T1000 (cell line): ENCODE results near the gene CYP1A2.

ENCODE experiments used
- DNase-seq: peaks from one replicate; lab custom pipeline; 2025; ENCODE audit warnings: mixed read lengths; lab: John Stamatoyannopoulos, UW

Gene CYP1A2

GRCh38 chr15:74742422-74742821, 6.2 kb upstream of the CYP1A2 start:
- no peak for DNase-seq

GRCh38 chr15:74746389-74746788, 2.3 kb upstream of the CYP1A2 start:
- DNase-seq, result no peak

GRCh38 chr15:74749832-74750231, 1.2 kb downstream of the CYP1A2 start:
- DNase-seq, result no peak

- DNase-seq, result no peak
Observed at GRCh38 chr15:74750751-74751150, 2.1 kb downstream of the CYP1A2 start.

GRCh38 chr15:74752011-74752410, 3.4 kb downstream of the CYP1A2 start:
- DNase-seq, result no peak

- no peak for DNase-seq
Observed at GRCh38 chr15:74752531-74752930, 3.9 kb downstream of the CYP1A2 start.

GRCh38 chr15:74754593-74755215, 6.1 kb downstream of the CYP1A2 start:
- no peak for DNase-seq

GRCh38 chr15:74758736-74759135, 10.1 kb downstream of the CYP1A2 start:
- DNase-seq, result no peak

- DNase-seq, result no peak
Observed at GRCh38 chr15:74762791-74763150, 14.1 kb downstream of the CYP1A2 start.

- DNase-seq, result no peak
Observed at GRCh38 chr15:74763416-74763815, 14.8 kb downstream of the CYP1A2 start.

GRCh38 chr15:74767167-74768098, 18.8 kb downstream of the CYP1A2 start:
- DNase-seq, result no peak

- DNase-seq, result no peak
Observed at GRCh38 chr15:74768099-74768770, 19.6 kb downstream of the CYP1A2 start.

GRCh38 chr15:74768771-74769342, 20.2 kb downstream of the CYP1A2 start:
- no peak for DNase-seq

GRCh38 chr15:74769463-74770025, 20.9 kb downstream of the CYP1A2 start:
- DNase-seq, result no peak

- DNase-seq, result no peak
Observed at GRCh38 chr15:74770211-74770903, 21.7 kb downstream of the CYP1A2 start.

GRCh38 chr15:74773329-74773728, 24.7 kb downstream of the CYP1A2 start:
- DNase-seq, result no peak

- DNase-seq, result no peak
Observed at GRCh38 chr15:74773731-74774252, 25.1 kb downstream of the CYP1A2 start.

GRCh38 chr15:74775132-74775562, 26.5 kb downstream of the CYP1A2 start:
- DNase-seq, result no peak

GRCh38 chr15:74775894-74776293, 27.2 kb downstream of the CYP1A2 start:
- DNase-seq, result no peak

- no peak for DNase-seq
Observed at GRCh38 chr15:74776821-74777768, 28.4 kb downstream of the CYP1A2 start.
